Stimulated activated CD4-positive, alpha-beta T cell treated with anti-CD3 and anti-CD28 coated beads, TNF-alpha, amount 100 ng/mL, for 24 hours (primary cell): ENCODE measurements around the gene JAK2.
"Not testable (repeated sequence)": the region's sequence is repeated elsewhere in the genome, so short reads cannot be mapped to it uniquely, and the experiment has no call there.

Source experiments
- DNase-seq, 3 experiments: peaks; one replicate each; pipeline ENCODE4 v3.0.0-alpha.2; 2020; ENCODE audit warnings: low read depth in 3 of 3

JAK2 gene

GRCh38 chr9:5041390-5042115, 56.5 kb downstream of the JAK2 start:
- DNase-seq: no peak

DNA sequence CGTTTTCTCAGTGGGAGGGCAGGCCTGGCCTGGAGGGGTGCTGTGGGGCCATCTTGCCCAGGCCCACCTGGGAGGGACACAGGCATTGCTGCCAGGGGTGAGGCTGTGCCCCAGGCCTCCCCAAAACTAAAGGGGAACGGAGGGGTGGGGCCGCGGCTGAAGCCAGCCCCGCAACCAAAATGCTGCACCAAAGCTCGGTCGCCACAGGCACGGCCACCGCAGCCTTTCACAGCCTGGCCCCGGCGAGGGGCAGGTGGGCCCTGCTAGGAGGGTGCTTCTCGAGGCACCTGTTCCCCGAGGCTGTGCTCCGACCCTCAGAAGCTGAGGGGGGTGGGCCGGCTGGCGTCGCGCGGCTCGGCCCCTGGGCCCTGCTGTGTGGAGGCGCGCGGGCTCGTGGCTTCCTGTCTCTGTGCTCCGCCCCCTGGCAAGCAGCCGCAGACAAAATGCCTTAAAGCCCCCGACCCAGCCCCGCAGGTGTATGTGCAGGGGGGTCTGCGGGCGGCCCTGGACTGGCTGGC, 57.6 kb downstream of the JAK2 start:
- DNase-seq: no peak

- DNase-seq: no peak
Observed at GRCh38 chr9:5043381-5043780, 58.3 kb downstream of the JAK2 start.

DNA sequence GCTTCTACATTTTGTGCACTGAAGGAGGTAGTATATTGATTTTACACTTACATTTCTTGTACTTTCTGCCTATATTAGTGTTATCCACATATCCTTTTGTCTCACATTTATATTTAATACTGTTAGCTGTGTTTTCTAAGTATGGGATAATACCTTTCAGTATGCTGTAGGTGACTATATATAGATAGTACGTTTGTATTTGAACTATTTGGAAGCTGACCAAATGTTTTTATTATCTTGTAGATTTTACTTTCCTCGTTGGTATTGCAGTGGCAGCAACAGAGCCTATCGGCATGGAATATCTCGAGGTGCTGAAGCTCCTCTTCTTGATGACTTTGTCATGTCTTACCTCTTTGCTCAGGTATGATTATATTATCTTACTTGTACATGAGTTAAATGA, 59.1 kb downstream of the JAK2 start:
- no peak for DNase-seq

DNA sequence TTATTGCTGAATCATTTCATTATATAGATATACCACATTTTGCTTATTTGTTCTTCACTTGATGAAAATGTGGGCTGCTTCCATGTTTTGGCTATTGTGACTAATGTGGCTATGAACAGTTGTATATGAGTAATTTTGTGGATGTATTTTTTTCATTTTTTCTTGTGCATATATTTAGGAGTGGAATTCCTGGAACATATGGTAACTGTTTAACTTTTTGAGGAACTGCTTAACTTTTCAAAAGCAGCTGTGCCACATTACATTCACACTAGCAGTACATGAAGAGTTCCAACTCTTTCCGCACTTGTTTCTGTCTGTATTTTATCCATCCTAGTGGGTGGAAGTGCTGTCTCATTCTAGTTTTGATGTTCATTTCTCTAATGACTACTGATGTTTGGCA, 67.8 kb downstream of the JAK2 start:
- no peak for DNase-seq

- DNase-seq: no peak
Observed at GRCh38 chr9:5062631-5063030, 77.6 kb downstream of the JAK2 start.

DNA sequence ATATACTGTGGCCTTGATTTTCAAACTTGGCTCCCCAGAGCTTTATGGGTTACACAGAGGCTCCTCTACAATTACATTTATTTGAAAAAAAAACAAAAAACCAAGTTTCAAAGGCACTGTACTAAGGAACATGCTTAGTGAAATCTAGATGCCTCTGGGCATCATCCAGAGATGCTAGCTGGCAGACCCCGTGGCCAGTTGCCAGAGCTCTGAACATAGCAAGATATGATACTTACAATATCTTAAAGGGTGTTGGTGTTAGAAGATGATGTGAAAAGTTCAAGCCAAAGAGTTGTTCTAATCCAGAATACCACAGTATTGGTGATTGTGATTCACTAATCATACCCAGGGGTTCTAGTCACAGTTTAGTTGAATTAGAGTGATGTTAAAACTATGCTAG, 87.8 kb downstream of the JAK2 start:
- no peak for DNase-seq

GRCh38 chr9:5073701-5074100, 88.6 kb downstream of the JAK2 start:
- DNase-seq: no peak

DNA sequence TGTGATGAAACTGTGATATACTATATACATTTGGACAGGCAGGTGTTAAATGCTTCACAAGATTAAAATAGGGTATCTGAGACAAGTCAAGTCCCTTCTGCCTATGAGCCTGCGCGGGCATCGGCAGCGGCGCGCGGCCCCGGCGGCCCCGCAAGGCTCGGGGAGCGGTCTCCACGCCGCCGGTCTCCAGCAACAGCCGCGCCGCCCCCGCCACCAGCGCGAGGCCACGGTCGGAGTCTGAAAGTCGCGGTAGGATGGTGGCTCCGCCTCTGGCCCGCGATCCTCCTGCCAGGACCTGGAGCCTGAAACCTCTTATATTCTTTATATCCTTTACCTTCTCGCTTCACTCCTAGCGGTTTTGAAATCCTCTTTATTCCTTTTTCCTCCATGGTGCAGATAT, 100.9 kb downstream of the JAK2 start:
- DNase-seq: no peak

DNA sequence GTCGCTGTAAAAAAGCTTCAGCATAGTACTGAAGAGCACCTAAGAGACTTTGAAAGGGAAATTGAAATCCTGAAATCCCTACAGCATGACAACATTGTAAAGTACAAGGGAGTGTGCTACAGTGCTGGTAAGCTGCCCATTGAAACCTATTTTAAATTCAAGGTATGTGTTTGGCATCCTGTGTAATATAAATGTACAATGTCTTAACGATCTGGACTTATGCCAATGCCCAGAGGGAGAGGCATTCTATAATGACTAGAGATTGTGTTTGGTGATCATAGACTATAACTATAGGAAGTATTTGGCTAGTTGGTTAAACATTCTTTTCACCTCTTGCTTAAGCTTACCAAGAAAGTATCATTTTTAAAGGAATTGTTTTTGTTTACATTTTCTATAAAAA, 104.7 kb downstream of the JAK2 start:
- DNase-seq: no peak

GRCh38 chr9:5095795-5096194, 110.7 kb downstream of the JAK2 start:
- DNase-seq: no peak

DNA sequence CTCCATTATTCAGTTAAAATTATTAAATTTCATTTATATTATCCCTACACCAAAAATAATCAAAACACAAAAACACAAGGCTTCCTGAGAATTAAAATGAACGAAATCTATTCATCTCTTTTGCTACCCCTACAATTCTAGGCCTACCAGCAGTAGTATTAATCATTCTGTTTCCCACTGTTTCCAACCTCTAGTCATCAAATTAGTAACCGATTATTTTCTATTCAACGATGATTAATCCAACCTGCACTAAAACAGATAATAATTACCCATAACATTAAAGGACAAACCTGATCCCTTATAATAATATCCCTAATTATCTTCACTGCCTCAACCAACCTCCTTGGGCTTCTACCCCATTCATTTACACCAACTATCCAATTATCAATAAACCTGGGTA, 114.4 kb downstream of the JAK2 start:
- no peak for DNase-seq

- DNase-seq: not testable (repeated sequence)
Observed at GRCh38 chr9:5101127-5101526, 116.1 kb downstream of the JAK2 start.

- DNase-seq: not testable (repeated sequence)
Observed at GRCh38 chr9:5106517-5106916, 121.4 kb downstream of the JAK2 start.

- no peak for DNase-seq
Observed at GRCh38 chr9:5110867-5111681, 126.0 kb downstream of the JAK2 start.

DNA sequence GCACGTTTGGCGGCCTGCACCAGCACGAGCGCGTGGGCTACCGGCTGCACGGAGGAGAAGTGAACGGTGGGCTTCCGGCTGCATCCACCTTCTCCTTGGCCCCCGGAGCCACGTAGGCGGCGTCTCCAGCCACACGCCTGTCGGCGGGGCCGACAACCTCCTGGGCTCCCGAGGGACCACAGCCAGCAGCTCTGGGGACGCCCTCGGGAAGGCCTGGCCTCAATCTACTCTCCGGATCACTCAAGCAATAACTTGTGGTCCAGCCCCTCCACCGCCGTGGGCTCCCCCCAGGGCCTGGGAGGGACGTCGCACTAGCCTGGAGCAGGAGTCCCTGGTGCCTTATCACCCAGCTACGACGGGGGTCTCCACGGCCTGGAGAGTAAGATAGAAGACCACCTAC, 126.6 kb downstream of the JAK2 start:
- DNase-seq: no peak

GRCh38 chr9:5112109-5112592, 127.1 kb downstream of the JAK2 start:
- DNase-seq: no peak

DNA sequence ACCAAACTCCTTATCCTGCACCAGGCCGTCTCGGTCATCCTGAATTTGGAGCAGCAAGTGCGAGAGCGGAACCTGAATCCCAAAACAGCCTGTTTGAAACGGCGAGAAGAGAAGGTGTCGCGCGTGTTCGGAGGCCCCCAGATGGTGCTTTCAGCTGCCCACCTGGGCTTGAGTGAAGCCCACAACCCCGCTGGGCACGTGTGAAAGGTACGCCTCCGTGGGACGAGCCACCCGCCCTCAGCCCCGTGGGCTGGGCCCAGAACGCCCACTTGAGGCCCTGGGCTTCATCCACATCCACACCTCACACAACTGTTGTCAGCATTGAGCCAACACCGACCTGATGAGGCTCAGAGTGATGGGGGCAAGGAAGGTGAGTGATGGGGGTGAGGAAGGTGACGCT, 127.6 kb downstream of the JAK2 start:
- no peak for DNase-seq

DNA sequence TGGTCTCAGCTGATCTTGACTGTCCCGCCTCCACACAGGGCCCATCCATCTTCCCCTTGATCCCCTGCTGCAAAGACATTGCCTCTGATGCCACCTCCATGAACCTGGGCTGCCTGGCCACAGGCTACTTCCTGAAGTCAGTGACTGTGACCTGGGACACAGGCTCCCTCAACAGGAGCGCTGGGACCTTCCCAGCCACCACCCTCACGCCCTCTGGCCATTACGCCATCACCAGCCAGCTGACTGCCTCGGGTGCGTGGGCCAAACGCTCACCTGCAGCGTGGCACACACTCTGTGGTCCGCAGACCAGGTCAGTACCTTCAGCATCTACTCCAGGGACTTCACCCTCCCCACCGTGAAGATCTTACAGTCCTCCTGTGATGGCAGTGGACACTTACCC, 128.5 kb downstream of the JAK2 start:
- DNase-seq: no peak

DNA sequence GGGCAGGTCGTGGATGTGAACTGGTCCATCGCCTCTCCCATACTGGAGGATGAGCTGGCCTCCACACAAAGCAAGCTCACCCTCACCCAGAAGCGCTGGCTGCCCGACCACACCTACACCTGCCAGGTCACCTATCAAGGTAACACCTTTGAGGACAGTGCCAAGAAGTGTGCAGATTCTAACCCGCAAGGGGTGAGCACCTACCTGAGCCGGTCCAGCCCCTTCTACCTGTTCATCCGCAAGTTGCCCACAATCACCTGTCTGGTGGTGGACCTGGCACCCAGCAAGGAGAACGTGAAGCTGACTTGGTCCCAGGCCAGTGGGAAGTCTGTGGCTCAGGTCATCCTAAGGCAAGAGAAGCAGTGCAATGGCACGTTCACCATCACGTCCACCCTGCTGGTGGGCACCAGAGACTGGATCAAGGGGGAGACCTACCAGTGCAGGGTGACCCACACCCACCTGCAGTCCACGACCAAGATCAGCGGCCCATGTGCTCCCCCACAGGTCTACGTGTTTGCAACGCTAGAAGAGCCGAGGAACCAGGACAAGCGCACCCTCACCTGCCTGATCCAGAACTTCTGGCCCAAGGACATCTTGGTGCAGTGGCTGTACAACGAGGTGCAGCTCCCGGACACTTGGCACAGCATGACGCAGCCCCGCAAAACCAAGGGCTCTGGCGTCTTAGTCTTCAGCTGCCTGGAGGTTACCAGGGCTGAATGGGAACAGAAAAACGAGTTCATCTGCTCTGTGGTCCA, 129.1 kb downstream of the JAK2 start:
- no peak for DNase-seq

DNA sequence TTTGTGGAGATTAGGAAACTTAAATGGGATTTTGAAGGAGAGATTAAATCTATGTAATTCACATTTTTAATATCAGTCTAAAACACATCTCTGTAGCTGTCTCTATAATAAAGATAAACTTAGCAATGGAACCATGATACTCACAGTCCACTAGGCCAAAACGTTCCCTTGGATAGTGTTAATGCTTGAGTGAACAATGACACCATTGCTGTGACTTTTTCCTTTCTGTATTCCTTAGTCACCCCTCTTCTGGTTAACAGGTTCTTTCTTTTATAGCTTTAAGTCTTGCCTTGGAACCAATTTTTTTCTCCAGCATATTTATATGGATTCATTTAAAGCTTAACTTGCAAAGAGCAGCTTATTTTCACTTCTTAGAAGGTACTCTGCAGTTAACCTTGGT, 137.0 kb downstream of the JAK2 start:
- DNase-seq: no peak

- no peak for DNase-seq
Observed at GRCh38 chr9:5122516-5122915, 137.4 kb downstream of the JAK2 start.
